Keratinocyte (primary cell): ENCODE results near the gene DCLRE1C.

Experiments used
- EZH2 ChIP-seq: IDR thresholded peaks from one replicate; pipeline ENCODE4 v1.6.1; 2012; ENCODE audit warnings: inconsistent platforms, mild to moderate bottlenecking, low read length, moderate library complexity
- TF ChIP-seq, protein P1 (sequence below), 3 experiments: IDR thresholded peaks in 1 of 3; conservative IDR thresholded peaks in 1 of 3; optimal IDR thresholded peaks in 1 of 3; 2 replicates in 2 of 3; 3 replicates in 1 of 3; pipeline versions ENCODE3 to v1.5.1; 2011; ENCODE audit warnings: low read length in 3 of 3, mild to moderate bottlenecking in 3 of 3, moderate library complexity in 2 of 3, control low read depth in 1 of 3, inconsistent platforms in 1 of 3; ENCODE audit not compliant: insufficient read depth in 2 of 3; ENCODE audit errors: extremely low read depth in 1 of 3

DNA sequence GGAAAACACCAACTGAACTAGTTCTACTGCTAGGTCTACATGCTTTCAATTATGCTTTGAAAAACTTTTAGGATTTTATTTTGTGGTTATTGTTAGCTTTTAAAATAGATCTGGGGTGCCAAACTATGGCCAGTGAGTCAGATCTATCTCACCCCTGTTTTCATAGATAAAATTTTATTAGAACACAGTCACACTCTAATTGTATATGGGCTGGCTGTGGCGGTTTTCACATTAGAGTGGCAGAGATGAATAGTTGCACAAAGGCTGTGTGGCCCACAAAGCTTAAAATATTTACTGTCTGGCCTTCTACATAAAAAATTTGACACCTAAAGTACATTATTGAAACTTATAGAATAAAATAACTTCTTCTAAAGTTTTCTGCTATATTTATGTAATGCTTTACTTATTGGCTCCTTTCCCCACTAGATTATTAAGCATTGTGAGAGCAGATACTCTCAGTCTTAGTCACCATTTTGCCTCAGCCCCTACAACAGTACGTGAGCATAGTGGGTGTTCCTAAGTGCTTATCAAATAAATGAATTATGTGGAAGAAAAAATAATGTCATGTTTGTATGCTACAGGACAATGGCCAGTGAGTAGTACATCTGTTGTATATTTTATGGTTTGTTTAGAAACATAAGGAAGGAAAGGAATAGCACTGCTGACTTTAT is 80.7 kb downstream of the DCLRE1C start:
- TF ChIP-seq, protein P1, sequence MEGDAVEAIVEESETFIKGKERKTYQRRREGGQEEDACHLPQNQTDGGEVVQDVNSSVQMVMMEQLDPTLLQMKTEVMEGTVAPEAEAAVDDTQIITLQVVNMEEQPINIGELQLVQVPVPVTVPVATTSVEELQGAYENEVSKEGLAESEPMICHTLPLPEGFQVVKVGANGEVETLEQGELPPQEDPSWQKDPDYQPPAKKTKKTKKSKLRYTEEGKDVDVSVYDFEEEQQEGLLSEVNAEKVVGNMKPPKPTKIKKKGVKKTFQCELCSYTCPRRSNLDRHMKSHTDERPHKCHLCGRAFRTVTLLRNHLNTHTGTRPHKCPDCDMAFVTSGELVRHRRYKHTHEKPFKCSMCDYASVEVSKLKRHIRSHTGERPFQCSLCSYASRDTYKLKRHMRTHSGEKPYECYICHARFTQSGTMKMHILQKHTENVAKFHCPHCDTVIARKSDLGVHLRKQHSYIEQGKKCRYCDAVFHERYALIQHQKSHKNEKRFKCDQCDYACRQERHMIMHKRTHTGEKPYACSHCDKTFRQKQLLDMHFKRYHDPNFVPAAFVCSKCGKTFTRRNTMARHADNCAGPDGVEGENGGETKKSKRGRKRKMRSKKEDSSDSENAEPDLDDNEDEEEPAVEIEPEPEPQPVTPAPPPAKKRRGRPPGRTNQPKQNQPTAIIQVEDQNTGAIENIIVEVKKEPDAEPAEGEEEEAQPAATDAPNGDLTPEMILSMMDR (optimal IDR thresholded peaks at IDR 0.05 in 1 of 3, IDR thresholded peaks at IDR 0.05 in 1 of 3, conservative IDR thresholded peaks at IDR 0.05 in 1 of 3; ENCODE audit: extremely low read depth in 1 of 3, insufficient read depth in 2 of 3, low read length in 3 of 3), result no peak
- TF ChIP-seq EZH2, result no peak
